Sigmoid colon (tissue), 7 donors: Measurements from ENCODE around the gene PTPN1. TPM values are rescaled to one million over a fixed set of nuclear protein-coding genes. Genes with fewer than 3 reads are reported as not detected.

ENCODE experiments used
- polyA plus RNA-seq, 3 donors: library from polyadenylated mRNA; stranded (reverse); fragments of 200-250 nt; gene quantifications; one replicate each; pipeline ENCODE4 v1.2.3, GENCODE V29; 2013
- small RNA-seq, 3 donors: library from RNA; depleted of rRNA; stranded (forward); fragments of <200 nt; gene quantifications; one replicate each; pipeline ENCODE3, GENCODE V24; 2016
- total RNA-seq, 4 donors: library from RNA; depleted of rRNA; stranded (reverse); fragments of >200 nt; gene quantifications; one replicate each; pipeline ENCODE4 v1.1.0, GENCODE V29; 2016
- donor health status: healthy with polysubstance abuse.
- donor health status: Bipolar disorder and iron deficiency.
- donor health status: healthy.

Gene PTPN1
- total and polyA plus RNA-seq, 7 donors, result 14.4 to 41.5 (median 23.6) TPM

Small RNAs within 50 kb of the gene (small RNA-seq; reads per million reads assigned to genes)
- gene COX6CP2 (0 reads per million in 3 donors), gene MIR1302-5 (0 reads per million in 3 donors), gene MIR645 (0 reads per million in 3 donors), gene RF00019 (0 reads per million in 3 donors)

Other genes with a start within 250 kb of the PTPN1 start
- 10 to 100 TPM in 3 of 4 donors, 1 to 10 TPM in 1; 9.4 to 28.0 (median 15.1) TPM for gene RIPOR3, start 181.2 kb downstream of the PTPN1 start, total RNA-seq
- 1 to 10 TPM in 2 of 3 donors, under 1 TPM in 1; 0.92 to 7.8 (median 4.8) TPM for gene RIPOR3, start 181.2 kb downstream of the PTPN1 start, polyA plus RNA-seq
- 1 to 10 TPM in 2 of 4 donors, under 1 TPM in 2; 0.83 to 1.8 (median 1.2) TPM for gene PARD6B, start 221.2 kb downstream of the PTPN1 start, total RNA-seq
- 1 to 10 TPM; 2.4 to 5.1 (median 3.0) TPM for gene PARD6B, start 221.2 kb downstream of the PTPN1 start, polyA plus RNA-seq